Measurements from ENCODE around the gene IGSF6. TPM values are rescaled to one million over a fixed set of nuclear protein-coding genes. Genes with fewer than 3 reads are reported as not detected.
"Not testable (repeated sequence)": the region's sequence is repeated elsewhere in the genome, so short reads cannot be mapped to it uniquely, and the experiment has no call there.

The IGSF6 gene
- total and polyA plus RNA-seq, 2 of the 4 experiments (the other 2 are of a cell fraction): not detected

GRCh38 chr16:21629616-21630539, 22.5 kb downstream of the IGSF6 start:
- H2AK5ac ChIP-seq (ENCODE audit: low read depth, low read length); BruUV-seq (replicated peaks); H2BK15ac ChIP-seq (ENCODE audit: low read depth, low read length); H3K23ac ChIP-seq (ENCODE audit: low read depth, low read length); H4K5ac ChIP-seq (ENCODE audit: low read depth, low read length); H4K91ac ChIP-seq (ENCODE audit: insufficient read depth, low read depth, low read length); H3K9me3 ChIP-seq (ENCODE audit: control insufficient read depth, insufficient read depth, low read length); dilution Hi-C loops (cut with HindIII; ENCODE audit: low sequenced_read_pairs, unreplicated experiment); H3K56ac ChIP-seq (ENCODE audit: extremely low read depth, insufficient read depth, low read length); ATAC-seq (ENCODE audit: low read depth); DNase-seq; H3K4me1 ChIP-seq (ENCODE audit: control insufficient read depth, insufficient read depth, low read length); intact Hi-C loops (cut with micrococcal nuclease); H2BK5ac ChIP-seq (ENCODE audit: low read depth, low read length, poor library complexity, severe bottlenecking); H3K14ac ChIP-seq (replicated peaks; ENCODE audit: low read depth, low read length); H3K27ac ChIP-seq (ENCODE audit: insufficient read depth, low read length); CTCF ChIA-PET; H4K20me1 ChIP-seq (ENCODE audit: insufficient read depth, low read length); H2AFZ ChIP-seq (replicated peaks; ENCODE audit: low read length, poor library complexity); H3K4ac ChIP-seq (ENCODE audit: low read depth, low read length); H3K4me2 ChIP-seq (ENCODE audit: low read depth, low read length); H2BK120ac ChIP-seq (ENCODE audit: low read depth, low read length); H3K9ac ChIP-seq (ENCODE audit: low read depth, low read length); H3K27me3 ChIP-seq (ENCODE audit: control insufficient read depth, insufficient read depth, low read length); H4K8ac ChIP-seq (ENCODE audit: low read depth in 2 of 2, low read length in 2 of 2); H3K18ac ChIP-seq (ENCODE audit: low read depth, low read length); H3K4me3 ChIP-seq (ENCODE audit: insufficient read depth, low read depth, low read length); H3K9me1 ChIP-seq (ENCODE audit: insufficient read depth, low read length); H2AK9ac ChIP-seq (replicated peaks; ENCODE audit: low read depth, low read length, poor library complexity); POLR2A ChIA-PET (ENCODE audit: unreplicated experiment); in situ Hi-C loops (cut with MboI; ENCODE audit: low sequenced_read_pairs): not testable (repeated sequence)
- Histone ChIP-seq H3K79me1 (ENCODE audit: low read depth in 1 of 2, low read length in 2 of 2) (peaks cover 12 to 49% of the 10 kb centered on the region in 2 experiments), H3K36me3 (ENCODE audit: control insufficient read depth, insufficient read depth, low read length) (peaks cover 15% of the 10 kb centered on the region), H2BK20ac (ENCODE audit: low read depth, low read length) (peak overlapping the region; percentile 9; the same call in 1 of the 2 replicates)
- TF ChIP-seq MAFK (IDR thresholded peaks at IDR 0.05; ENCODE audit: low read depth, low read length): peak; percentile 37
- WGBS, 2 experiments (ENCODE audit: extremely low coverage in 2 of 2, insufficient read length in 1 of 2): 95% methylated on average over 7 of the region's 37 CpGs; no CpG with 5 or more reads in 1 of the 2 experiments

Measured in IMR-90 (cell line).